Measurements from ENCODE around the gene SLC25A30. TPM values are rescaled to one million over a fixed set of nuclear protein-coding genes. Genes with fewer than 3 reads are reported as not detected.

SLC25A30 gene
- total RNA-seq, 1 donor from 2014 or later: 11.5 TPM

GRCh38 chr13:45456196-45456972, 38.2 kb upstream of the SLC25A30 start:
- Histone ChIP-seq H3K27ac (no peak overlapping the region), H3K9me3 (no peaks in the 10 kb centered on the region), H3K4me3 (no peak overlapping the region), H3K36me3 (no peaks in the 10 kb centered on the region), H3K27me3 (no peaks in the 10 kb centered on the region), H3K4me1 (no peaks in the 10 kb centered on the region)
- TF ChIP-seq POLR2A (IDR thresholded peaks at IDR 0.05): no peak
- no peak for TF ChIP-seq CTCF (IDR thresholded peaks at IDR 0.05)
- no peak for TF ChIP-seq POLR2AphosphoS5 (IDR thresholded peaks at IDR 0.05; ENCODE audit: insufficient read depth in 1 of 2, low read depth in 1 of 2)
- intact Hi-C loops (cut with DNase I): no loop called here
- DNase-seq (ENCODE audit: extremely low spot score in 2 of 2): no peak

GRCh38 chr13:45454204-45454603, 36.0 kb upstream of the SLC25A30 start:
- H3K9me3 ChIP-seq: no peaks in the 10 kb centered on the region
- H3K4me1 ChIP-seq: no peaks in the 10 kb centered on the region
- DNase-seq (ENCODE audit: extremely low spot score in 2 of 2): no peak
- no peaks in the 10 kb centered on the region for H3K27me3 ChIP-seq
- intact Hi-C loops (cut with DNase I): no loop called here
- H3K4me3 ChIP-seq: no peak overlapping the region
- no peak for TF ChIP-seq POLR2AphosphoS5 (IDR thresholded peaks at IDR 0.05; ENCODE audit: insufficient read depth in 1 of 2, low read depth in 1 of 2)
- no peak overlapping the region for H3K27ac ChIP-seq
- H3K36me3 ChIP-seq: no peaks in the 10 kb centered on the region

GRCh38 chr13:45451282-45451681, 33.1 kb upstream of the SLC25A30 start:
- Histone ChIP-seq H3K4me1 (no peaks in the 10 kb centered on the region), H3K9me3 (no peaks in the 10 kb centered on the region), H3K4me3 (no peak overlapping the region), H3K36me3 (no peaks in the 10 kb centered on the region), H3K27ac (no peak overlapping the region), H3K27me3 (no peaks in the 10 kb centered on the region)
- TF ChIP-seq POLR2AphosphoS5 (IDR thresholded peaks at IDR 0.05; ENCODE audit: insufficient read depth in 1 of 2, low read depth in 1 of 2): no peak
- intact Hi-C loops (cut with DNase I): no loop called here
- no peak for DNase-seq (ENCODE audit: extremely low spot score in 2 of 2)

DNA sequence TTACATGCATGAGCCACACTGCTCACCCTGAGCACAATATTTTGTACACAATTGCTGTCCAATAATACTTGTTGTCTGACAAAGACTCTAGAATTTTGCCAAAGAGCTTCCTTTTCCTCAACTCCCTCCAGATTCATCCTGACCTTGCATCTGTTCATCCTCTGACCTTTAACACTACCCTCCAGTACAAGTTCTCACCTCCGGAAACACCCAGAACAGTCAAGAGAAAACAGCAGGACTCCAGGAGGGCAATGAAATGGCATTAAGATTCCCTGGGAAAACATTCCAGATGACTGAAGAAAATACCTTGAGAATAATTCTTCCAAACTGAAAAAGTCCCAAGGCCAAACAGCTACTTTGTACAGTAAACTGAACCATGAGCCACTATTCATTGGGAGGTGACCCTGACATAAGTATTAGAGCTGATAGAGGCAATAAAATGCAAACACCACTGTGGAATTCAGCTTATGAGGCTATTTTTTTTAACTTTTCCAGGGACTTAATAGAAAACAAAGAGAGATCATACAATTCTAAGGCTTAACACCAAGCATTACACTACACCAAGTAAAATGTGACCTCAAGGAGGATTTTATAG, 30.9 kb upstream of the SLC25A30 start:
- Histone ChIP-seq H3K27ac (no peak overlapping the region), H3K4me3 (no peak overlapping the region), H3K9me3 (no peaks in the 10 kb centered on the region), H3K4me1 (no peaks in the 10 kb centered on the region), H3K27me3 (no peaks in the 10 kb centered on the region), H3K36me3 (no peaks in the 10 kb centered on the region)
- peak in 1 of 2 donors; percentile 3 for DNase-seq (ENCODE audit: extremely low spot score in 2 of 2)
- intact Hi-C loops (cut with DNase I): no loop called here
- no peak for TF ChIP-seq CTCF (IDR thresholded peaks at IDR 0.05)
- no peak for TF ChIP-seq POLR2A (IDR thresholded peaks at IDR 0.05)
- TF ChIP-seq POLR2AphosphoS5 (IDR thresholded peaks at IDR 0.05; ENCODE audit: insufficient read depth in 1 of 2, low read depth in 1 of 2): no peak

DNA sequence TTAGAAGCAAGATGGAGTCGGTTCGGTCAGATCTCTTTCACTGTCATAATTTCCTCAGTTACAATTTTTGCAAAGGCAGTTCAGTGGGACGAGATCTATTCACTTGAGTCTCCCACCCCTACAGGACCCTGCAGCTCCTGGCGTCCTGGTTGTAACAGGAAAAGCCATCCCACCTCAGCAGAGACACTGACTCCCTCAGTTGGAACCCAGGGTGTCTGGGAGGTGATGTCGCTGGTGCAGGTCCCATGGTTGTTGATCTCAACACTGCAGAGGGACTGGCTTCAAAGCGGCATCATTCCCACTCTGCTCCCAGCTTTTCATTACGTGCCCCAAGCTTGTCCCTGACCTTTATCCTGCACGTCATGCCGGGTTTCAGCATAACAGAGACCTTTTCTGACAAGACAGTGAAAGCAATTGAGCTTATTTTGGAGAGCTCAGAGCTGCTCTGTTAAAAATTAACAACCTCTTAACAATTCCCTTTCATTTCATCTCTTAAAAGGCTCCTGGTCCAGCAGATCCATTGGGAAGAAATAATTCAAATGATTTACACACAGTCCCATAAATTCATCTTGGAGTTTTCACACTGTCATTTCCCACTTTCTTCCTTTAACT, 29.0 kb upstream of the SLC25A30 start:
- Histone ChIP-seq H3K9me3 (no peaks in the 10 kb centered on the region), H3K27me3 (no peaks in the 10 kb centered on the region), H3K4me1 (no peaks in the 10 kb centered on the region), H3K36me3 (no peaks in the 10 kb centered on the region), H3K4me3 (no peak overlapping the region), H3K27ac (no peak overlapping the region)
- peak in 1 of 2 donors; percentile 29 for DNase-seq (ENCODE audit: extremely low spot score in 2 of 2)
- intact Hi-C loops (cut with DNase I): no loop called here
- TF ChIP-seq POLR2AphosphoS5 (IDR thresholded peaks at IDR 0.05; ENCODE audit: insufficient read depth in 1 of 2, low read depth in 1 of 2) (no peak), CTCF (IDR thresholded peaks at IDR 0.05) (no peak), POLR2A (IDR thresholded peaks at IDR 0.05) (no peak)

DNA sequence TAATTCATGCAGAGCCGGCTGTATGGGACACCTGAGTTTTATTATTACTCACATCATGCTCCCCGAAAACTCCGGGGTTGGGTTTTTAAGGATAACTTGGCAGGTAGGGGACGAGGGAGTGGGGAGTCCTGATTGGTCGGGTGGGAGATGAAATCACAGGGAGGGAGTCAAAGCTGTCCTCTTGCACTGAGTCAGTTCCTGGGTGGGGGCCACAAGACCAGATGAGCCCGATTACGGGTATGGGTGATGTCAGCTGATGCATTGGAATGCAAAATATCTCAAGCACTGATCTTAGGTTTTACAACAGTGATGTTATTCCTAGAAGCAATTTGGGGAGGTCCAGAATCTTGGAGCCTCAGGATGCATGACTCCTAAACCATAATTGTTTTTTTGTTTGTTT, 28.0 kb upstream of the SLC25A30 start:
- Histone ChIP-seq H3K36me3 (no peaks in the 10 kb centered on the region), H3K4me1 (no peaks in the 10 kb centered on the region), H3K9me3 (no peaks in the 10 kb centered on the region), H3K27me3 (no peaks in the 10 kb centered on the region), H3K4me3 (no peak overlapping the region), H3K27ac (no peak overlapping the region)
- no peak for TF ChIP-seq POLR2AphosphoS5 (IDR thresholded peaks at IDR 0.05; ENCODE audit: insufficient read depth in 1 of 2, low read depth in 1 of 2)
- no peak for TF ChIP-seq CTCF (IDR thresholded peaks at IDR 0.05)
- no peak for TF ChIP-seq POLR2A (IDR thresholded peaks at IDR 0.05)
- intact Hi-C loops (cut with DNase I): no loop called here
- peak in 1 of 2 donors; percentile 54 for DNase-seq (ENCODE audit: extremely low spot score in 2 of 2)

Data from vagina (tissue), 2 donors.